Measurements from ENCODE around the gene SPON1. TPM values are rescaled to one million over a fixed set of nuclear protein-coding genes. Genes with fewer than 3 reads are reported as not detected.

Gene SPON1
- total RNA-seq, 1 donor from 2014 or later: 76.8 TPM

DNA sequence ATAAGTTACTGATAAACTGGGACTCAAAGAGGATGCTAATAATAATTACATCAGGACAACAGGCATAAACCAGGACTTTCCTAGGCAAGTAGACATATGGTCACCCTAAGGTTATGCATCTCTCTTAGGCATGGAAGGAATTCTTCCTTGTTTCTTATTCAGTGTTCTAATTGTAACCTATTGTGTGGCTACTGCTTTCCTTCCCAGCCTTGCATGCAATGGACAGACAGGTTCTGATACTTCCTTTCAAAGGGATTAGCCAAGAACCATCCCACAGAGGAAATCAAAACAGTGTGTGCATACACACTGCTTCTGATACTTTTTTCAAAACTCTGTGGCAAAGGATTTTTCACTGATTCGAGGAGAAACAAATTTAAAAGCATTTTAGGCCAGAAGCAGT is 348.2 kb downstream of the SPON1 start:
- intact Hi-C loops (cut with DNase I): no loop called here
- Histone ChIP-seq H3K36me3 (no peaks in the 10 kb centered on the region), H3K27ac (no peak overlapping the region), H3K9me3 (no peaks in the 10 kb centered on the region), H3K4me1 (peaks cover 25% of the 10 kb centered on the region), H3K27me3 (no peaks in the 10 kb centered on the region), H3K4me3 (no peak overlapping the region)
- DNase-seq (no peak), ATAC-seq (no peak)
- TF ChIP-seq, protein P1, sequence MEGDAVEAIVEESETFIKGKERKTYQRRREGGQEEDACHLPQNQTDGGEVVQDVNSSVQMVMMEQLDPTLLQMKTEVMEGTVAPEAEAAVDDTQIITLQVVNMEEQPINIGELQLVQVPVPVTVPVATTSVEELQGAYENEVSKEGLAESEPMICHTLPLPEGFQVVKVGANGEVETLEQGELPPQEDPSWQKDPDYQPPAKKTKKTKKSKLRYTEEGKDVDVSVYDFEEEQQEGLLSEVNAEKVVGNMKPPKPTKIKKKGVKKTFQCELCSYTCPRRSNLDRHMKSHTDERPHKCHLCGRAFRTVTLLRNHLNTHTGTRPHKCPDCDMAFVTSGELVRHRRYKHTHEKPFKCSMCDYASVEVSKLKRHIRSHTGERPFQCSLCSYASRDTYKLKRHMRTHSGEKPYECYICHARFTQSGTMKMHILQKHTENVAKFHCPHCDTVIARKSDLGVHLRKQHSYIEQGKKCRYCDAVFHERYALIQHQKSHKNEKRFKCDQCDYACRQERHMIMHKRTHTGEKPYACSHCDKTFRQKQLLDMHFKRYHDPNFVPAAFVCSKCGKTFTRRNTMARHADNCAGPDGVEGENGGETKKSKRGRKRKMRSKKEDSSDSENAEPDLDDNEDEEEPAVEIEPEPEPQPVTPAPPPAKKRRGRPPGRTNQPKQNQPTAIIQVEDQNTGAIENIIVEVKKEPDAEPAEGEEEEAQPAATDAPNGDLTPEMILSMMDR (IDR thresholded peaks at IDR 0.05): no peak

DNA sequence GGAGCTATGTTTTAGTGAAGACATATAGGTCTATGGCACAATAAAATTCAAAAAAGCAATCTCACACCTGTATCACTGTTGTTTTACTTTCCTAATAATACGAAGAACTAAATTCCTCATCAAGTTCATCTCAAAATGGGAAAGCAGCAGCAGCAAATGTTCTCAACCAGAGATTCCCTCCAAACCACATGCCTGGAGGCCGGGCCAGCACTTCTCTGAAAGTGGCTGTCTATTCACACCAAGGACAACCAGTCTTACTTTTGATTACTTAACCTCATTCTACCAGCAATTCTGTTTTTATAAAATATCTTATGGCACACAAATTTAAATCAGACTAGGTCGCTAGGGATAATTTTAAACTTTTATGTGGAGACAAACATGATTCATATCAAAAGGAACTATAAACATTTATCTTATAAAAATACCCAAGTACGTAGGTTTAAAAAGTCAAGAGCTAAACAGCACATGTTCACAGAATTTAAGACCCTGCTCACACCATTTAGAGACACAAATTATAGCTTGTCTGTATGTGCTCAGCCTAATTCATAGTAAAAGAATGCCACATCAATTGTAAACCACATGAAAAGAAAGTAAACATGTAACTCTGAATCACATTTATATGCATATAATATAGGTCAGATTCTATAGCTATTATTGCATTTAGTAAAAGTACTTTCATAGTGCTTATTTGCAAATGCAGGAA is 350.4 kb downstream of the SPON1 start:
- ATAC-seq (no peak), DNase-seq (no peak)
- H3K27ac ChIP-seq: no peak overlapping the region
- no peak overlapping the region for H3K4me3 ChIP-seq
- no peaks in the 10 kb centered on the region for H3K27me3 ChIP-seq
- H3K9me3 ChIP-seq: no peaks in the 10 kb centered on the region
- H3K36me3 ChIP-seq: no peaks in the 10 kb centered on the region
- H3K4me1 ChIP-seq: peaks cover 25% of the 10 kb centered on the region
- TF ChIP-seq, protein P1 (IDR thresholded peaks at IDR 0.05): no peak
- intact Hi-C loops (cut with DNase I): no loop called here

DNA sequence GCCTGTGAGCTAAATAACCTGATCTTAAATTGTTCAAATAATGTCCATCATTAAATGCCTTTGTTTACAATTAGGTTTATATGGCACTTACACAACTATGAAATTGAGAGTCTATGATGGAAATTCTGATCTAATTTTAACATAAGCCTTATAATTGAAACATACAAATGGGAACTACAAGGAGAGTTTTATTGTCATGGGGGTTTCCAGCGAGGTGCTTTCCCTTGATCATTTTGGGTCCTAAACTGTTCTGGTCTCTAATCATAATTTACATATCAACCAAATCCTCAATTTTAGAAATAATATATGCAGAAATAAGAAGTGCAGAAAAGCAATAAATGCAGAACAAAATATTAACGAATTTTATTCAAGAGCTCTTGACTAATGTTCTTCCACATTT is 351.6 kb downstream of the SPON1 start:
- H3K27ac ChIP-seq: no peak overlapping the region
- intact Hi-C loops (cut with DNase I): no loop called here
- H3K4me1 ChIP-seq: peaks cover 29% of the 10 kb centered on the region
- no peaks in the 10 kb centered on the region for H3K27me3 ChIP-seq
- DNase-seq (no peak), ATAC-seq (no peak)
- H3K36me3 ChIP-seq: no peaks in the 10 kb centered on the region
- TF ChIP-seq, protein P1 (IDR thresholded peaks at IDR 0.05): no peak
- no peaks in the 10 kb centered on the region for H3K9me3 ChIP-seq
- H3K4me3 ChIP-seq: no peak overlapping the region

DNA sequence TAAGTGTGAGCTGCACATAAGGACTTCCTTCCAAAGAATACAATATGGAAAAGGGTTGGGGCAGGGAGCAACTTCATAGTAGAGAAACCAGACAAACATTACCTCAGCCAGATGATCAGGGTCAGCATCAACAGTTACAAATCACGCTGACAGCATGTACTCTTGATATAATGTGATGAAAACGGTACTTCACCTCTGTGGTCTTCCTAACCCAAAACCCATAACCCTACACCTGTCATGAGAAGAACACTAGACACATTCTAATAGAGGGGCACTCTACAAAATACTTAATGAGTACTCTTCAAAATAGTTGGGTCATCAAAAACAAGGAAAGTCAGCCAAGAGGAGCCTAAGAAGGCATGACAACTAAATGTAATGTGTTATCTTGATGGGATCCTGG is 352.6 kb downstream of the SPON1 start:
- no peak for ATAC-seq
- intact Hi-C loops (cut with DNase I): no loop called here
- TF ChIP-seq, protein P1 (IDR thresholded peaks at IDR 0.05): no peak
- Histone ChIP-seq H3K4me3 (no peak overlapping the region), H3K4me1 (peaks cover 19% of the 10 kb centered on the region), H3K9me3 (no peaks in the 10 kb centered on the region), H3K27ac (no peak overlapping the region), H3K36me3 (no peaks in the 10 kb centered on the region), H3K27me3 (no peaks in the 10 kb centered on the region)
- DNase-seq: no peak

All from upper lobe of right lung (tissue), 1 donor.